SH-SY5Y (cell line): ENCODE data around the gene UST.

Experiments used
- GATA2 ChIP-seq: IDR thresholded peaks from 2 replicates; pipeline ENCODE4 v1.6.1; 2011; ENCODE audit warnings: mild to moderate bottlenecking, low read depth, low read length
- GATA3 ChIP-seq: IDR thresholded peaks from 2 replicates; pipeline ENCODE4 v1.6.1; 2011; ENCODE audit warnings: low read depth, mild to moderate bottlenecking, low read length, moderate library complexity

- TF ChIP-seq GATA3 (no peak), GATA2 (no peak)
Observed at GRCh38 chr6:148770408-148771211, 23.8 kb downstream of the UST start.
